LNCaP clone FGC (cell line): ENCODE measurements around the gene ZBED2.

Experiments
- DNase-seq: peaks from one replicate; pipeline ENCODE4 v3.0.0-alpha.2; 2011; ENCODE audit warnings: low read depth
- H3K4me3 ChIP-seq: 2 replicates; pipeline ENCODE4 v1.5.1; 2011; ENCODE audit warnings: mild to moderate bottlenecking, low read depth, low read length, control low read depth
- TF ChIP-seq, protein P1 (sequence below): IDR thresholded peaks from 2 replicates; pipeline ENCODE4 v1.5.1; 2012; ENCODE audit warnings: mild to moderate bottlenecking; ENCODE audit not compliant: control insufficient read depth, insufficient read depth; ENCODE audit errors: extremely low read depth

The ZBED2 gene

DNA sequence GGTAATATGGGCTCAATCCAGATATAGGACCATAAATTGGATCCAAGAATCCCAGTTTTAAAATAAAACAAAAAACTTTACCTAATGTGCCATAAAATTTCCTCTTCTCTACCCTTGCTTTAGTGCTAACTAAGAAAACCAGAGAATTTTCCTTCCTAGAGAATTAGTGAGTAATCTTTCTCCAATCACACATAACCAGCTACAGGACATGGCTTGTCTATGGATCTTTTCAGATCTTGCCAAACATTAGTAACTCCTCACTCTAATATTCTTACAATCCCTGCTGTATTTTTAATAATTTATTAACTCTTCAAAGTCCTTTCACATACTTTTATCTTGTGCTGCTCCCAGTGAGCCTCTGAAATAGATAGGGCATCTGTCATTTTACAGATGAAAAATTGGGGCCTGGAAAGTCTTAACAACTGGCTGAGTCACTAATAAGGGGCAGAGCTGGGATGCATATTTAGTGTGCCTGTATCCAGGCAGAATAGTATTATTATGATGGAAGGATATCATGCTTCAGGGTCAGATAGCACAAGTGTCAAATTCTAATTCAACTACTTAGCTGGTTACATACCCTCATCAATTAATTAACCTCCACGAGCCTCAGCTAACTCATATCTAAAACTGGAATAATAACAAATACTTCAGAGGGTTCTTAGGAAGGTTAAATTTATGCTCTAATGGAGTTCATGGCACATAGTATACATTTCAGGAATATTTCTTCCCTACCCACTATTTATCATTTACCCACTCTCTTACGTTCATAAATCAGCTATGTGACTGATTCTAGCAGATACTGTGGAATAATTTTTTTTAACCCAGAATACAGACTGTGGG is 5.6 kb downstream of the ZBED2 start:
- TF ChIP-seq, protein P1, sequence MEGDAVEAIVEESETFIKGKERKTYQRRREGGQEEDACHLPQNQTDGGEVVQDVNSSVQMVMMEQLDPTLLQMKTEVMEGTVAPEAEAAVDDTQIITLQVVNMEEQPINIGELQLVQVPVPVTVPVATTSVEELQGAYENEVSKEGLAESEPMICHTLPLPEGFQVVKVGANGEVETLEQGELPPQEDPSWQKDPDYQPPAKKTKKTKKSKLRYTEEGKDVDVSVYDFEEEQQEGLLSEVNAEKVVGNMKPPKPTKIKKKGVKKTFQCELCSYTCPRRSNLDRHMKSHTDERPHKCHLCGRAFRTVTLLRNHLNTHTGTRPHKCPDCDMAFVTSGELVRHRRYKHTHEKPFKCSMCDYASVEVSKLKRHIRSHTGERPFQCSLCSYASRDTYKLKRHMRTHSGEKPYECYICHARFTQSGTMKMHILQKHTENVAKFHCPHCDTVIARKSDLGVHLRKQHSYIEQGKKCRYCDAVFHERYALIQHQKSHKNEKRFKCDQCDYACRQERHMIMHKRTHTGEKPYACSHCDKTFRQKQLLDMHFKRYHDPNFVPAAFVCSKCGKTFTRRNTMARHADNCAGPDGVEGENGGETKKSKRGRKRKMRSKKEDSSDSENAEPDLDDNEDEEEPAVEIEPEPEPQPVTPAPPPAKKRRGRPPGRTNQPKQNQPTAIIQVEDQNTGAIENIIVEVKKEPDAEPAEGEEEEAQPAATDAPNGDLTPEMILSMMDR = no peak
- no peak for DNase-seq
- no peak overlapping the region for H3K4me3 ChIP-seq

DNA sequence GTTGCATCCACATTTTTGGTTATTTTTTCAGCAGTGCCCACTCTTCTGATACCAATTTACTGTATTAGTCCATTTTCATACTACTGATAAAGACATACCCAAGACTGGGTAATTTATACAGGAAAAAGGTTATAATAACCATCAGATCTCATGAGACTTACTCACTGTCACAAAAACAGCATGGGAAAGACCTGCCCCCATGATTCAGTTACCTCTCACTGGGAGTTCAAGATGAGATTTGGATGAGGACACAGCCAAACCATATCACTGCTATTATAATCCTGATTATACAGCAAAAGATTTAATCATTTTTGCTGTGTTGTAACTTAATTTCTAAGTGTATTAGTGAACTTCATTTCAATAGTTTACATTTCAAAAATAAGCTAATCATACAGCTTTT is 6.6 kb downstream of the ZBED2 start:
- DNase-seq = no peak
- TF ChIP-seq, protein P1 = no peak
- no peak overlapping the region for H3K4me3 ChIP-seq

DNA sequence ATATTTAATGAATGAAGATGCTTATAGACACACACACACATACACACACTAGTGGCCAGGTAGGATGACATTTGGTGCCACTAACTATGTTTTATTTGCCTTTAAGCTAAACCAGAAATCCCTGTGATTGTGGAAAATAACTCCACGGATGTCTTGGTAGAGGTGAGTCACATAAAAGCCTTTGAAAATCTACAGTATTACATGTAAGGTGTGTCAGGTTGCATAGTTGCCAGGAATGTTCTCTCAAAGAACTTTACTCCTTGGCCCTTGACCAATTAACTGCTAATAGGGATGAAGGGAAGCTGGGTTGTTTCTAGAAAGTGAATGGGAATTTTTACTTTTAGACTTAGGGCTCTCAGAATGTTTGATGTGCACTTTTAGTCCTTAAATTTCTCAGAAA is 9.9 kb downstream of the ZBED2 start:
- TF ChIP-seq, protein P1 = no peak
- H3K4me3 ChIP-seq = no peak overlapping the region
- no peak for DNase-seq

DNA sequence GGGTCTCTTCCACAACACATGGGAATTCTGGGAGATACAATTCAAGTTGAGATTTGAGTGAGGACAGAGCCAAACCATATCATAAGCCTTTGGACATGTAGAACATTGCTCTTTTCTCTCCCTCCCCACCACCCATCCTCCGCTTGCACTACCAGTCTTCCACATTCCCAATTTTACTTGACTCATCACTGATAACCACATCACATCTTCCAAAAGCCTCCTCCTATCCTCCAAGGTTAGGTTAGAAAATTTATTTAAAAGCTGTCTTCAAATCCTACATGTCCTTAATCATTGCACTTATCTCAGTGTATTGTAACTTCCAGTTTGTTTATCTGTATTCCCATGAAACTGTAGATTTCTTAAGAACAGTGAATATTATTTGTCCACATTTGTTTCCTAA is 10.4 kb downstream of the ZBED2 start:
- no peak overlapping the region for H3K4me3 ChIP-seq
- no peak for DNase-seq
- TF ChIP-seq, protein P1 = no peak

DNA sequence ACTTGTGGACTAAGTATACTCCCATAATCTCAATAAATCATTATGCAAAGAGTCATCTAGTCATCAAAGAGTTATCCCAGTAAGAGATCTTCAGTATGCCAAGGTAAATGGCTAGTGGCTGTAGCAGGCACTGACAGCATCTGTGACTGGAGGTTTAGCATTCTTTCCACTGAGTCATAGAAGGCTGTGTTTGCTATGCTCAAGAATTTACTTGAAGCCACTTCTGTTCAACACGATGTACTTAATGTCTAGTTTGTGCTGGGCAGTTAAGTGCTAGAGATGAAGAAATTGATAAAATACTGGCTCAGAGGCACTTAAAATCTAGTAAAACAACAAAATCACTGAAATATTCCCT is 13.0 kb downstream of the ZBED2 start:
- H3K4me3 ChIP-seq = no peak overlapping the region
- DNase-seq = no peak
- TF ChIP-seq, protein P1 = no peak

DNA sequence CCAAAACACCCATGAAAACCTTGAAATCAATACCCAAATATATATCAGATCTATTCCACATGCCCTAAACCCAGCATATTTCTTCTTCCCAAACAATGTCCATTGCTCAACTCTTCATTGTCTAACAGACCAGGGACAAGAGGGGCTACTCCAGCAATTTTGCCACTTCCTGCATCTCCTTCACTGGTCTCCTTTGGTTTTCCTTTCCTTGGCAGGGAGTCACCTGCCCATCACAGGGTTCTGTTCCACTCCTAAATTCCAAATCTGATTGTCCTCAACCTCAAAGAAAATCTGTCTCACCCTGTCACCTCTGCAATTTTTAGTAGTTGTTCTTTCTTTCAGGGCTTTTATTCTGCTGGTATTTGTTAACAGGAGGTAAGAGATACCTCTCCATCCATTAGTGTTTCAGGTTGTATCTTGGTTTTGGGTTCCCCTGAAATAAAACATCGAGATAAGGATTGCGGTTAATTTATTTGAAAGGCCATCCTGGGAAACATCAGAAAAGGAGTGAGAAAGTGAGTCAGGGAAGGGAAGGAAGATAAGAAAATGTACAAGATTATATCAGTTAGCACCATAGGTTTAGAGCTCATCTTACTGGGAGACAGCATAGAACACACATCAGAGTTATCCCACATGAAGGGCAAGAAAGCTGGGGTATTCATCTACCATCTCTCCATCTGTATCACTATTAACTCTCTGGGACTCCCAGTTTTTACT is 13.6 kb downstream of the ZBED2 start:
- no peak for DNase-seq
- TF ChIP-seq, protein P1 = no peak
- H3K4me3 ChIP-seq = no peak overlapping the region
